ENCODE measurements around the gene AKT1.

DNA sequence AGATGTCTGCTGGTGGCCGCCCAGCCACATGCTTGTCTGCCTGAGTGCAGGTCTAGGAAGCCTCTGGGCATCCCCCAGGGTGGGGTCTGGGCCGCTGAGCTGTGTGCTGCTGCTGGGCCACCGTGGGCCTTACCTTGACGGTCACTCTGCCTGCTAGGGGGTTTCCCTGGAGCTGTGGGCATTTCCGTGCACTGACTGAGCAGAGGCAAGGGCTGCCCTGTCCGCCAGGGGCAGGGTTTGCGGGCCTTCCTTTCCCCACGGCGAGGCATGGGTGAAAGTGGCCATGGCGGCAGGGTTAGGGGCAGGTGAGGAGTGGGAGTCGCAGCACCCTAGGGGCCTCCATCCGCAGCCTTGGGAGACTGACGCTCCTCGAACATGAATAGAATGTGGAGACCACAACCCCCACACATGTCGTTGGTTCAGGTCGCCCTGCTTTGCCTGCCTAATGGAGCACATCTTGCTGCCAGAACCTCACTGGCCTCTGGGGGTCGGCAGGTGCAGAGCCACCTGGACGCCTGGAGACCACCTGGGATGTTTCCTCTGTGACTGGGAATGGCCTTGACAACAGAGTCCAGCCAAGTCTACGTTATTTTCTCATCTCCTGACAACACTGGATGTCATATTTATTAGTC, 7.8 kb upstream of the AKT1 start:
- TF ChIP-seq CTCF (IDR thresholded peaks at IDR 0.05; ENCODE audit: insufficient read depth, low read depth, low read length) = no peak
- TF ChIP-seq EZH2 (IDR thresholded peaks at IDR 0.05; ENCODE audit: insufficient read depth, low read length) = no peak
